Activated T-cell treated with anti-CD3 and anti-CD28 coated beads for 24 hours (primary cell): Measurements from ENCODE around the gene SATB2.

ENCODE experiments used
- DNase-seq: peaks from one replicate; pipeline ENCODE4 v3.0.0-alpha.2; 2020; ENCODE audit warnings: low read depth

The SATB2 gene

DNA sequence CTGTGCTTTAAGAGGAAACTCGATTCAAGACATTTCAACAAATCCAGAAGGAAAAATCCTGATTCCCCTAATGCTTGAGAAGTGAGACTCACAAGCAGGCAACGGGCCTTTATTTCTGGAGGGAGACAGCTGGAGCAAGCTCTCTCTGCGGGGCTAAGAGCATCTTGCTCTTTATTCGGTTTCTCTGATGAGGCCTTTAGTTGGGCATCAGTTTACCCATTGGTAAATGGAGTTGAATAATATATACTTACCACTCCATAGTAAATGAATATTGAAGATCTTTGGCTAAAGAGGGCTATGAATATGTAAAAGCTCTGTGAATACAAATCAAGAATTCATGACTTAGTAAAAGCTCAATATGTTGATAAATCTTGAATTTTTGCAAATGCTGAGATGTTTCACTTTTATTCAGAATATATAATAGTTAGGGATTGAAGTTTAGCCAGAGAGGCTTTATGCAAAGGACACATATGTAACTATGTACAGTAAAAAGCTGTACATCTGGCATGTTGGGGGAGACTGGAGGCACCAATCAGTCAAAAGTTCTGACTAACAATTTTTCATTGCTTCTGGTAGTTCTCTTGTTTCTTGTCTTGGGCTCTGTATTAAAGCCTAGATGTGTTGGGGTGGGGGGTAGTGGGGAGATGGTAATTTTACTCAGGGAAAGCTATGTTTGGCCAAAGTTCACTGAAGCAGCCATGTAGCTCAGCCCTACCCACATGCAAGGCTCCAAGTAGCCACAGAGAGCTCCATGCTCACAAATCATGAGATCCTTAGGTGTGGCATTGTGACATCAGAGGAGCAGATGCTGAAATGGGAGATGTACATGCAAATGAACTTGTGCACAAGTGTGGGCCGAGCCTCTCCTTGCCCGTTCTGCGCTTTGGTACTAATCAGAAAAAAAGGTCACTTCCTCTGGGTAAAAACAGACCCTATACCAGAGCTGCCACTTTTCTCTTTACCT is 200.2 kb downstream of the SATB2 start:
- DNase-seq, result no peak

DNA sequence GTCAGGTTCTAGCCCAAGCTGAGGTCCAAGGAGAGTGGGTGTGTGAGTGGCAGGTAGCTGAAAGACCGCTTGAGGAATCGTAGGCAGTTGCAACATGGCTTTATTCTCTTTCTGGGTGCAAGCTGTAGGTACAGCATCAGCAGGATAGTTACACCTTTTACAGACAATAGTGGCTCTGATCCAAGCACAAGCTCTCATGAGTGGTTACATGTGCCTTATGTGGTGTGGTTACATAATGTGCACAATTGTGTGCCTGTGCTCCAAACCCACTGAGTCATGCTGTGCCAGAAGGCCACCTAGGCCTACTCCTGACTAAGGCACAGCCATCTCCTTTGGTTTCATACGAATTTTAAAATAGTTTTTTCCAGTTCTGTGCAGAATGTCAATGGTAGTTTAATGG is 227.6 kb downstream of the SATB2 start:
- no peak for DNase-seq

DNA sequence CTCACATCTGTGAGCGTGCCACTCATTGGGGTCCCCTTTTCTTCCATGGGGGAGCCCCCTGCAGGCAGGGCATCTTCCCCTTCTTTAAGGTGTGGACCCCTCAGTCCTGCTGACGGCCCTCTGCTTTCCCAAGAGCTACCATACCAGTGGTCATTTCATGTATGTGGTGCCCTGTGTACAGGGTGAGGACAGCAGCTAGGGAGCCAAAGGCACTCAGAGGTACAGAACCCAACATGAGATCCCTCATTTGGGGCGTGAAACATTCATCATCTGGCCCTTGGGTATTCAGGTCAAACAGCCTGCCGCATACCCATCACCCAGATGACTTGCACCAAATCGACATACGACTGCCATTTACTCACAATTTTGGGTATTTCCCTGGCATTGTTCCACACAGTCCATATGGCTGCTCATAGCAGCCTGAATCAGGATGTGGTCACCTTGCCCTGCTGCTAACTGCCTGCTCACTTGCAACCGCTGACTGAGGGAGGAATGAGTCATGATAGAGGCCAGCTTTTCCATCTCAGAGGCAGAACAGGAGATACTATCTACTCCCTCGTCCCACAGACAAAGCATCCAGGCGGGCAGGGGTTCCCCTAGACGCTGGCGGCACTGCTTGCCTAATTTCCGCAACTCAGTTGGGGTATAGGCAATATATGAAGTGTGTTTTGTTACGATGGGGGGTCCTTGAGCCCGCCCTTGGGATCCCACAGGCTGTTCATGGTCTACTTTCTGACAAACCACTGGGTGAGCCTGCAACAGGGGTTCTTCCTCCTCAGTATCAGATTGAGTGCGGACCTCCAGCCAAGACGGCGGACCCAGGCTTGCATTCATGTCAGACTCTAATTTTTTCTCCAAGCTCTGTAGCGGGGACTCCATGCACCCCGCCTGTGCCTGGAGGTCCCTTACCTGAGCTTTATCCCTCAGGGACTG is 228.6 kb downstream of the SATB2 start:
- DNase-seq, result peak; percentile 7

DNA sequence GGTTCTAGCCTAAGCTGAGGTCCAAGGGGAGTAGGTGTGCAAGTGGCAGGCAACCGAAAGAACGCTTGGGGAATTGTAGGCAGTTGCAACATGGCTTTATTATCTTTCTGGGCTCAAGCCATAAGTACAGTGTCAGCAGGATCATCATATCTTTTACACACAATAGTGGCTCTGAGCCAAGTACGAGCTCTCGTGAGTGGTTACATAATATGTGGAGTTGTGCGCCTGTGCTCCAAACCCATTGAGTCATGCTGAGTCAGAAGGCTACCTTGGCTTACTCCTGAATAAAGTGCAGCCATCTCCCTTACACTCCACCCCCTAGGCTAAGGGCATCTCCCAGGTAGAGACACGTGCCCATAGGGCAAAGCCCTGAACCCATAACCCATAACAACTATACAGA is 233.9 kb downstream of the SATB2 start:
- no peak for DNase-seq

DNA sequence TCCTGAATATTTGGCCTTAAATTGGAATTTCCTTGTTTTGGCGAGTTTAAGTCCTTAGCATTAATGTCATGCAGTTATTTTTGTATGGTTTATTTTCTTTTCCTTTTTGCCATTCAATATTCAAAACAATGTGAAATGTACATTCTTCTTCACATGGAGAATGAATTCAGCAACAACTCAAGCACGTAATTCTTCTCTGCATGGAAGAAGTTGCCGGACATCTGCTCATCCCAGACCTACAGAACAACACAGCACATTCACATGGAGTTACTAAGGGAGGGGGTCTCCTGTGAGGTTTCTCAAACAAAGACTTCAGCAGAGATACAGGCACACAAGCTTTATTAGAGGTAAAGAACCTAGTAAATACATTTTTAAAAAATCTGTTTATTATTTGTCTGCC is 236.8 kb downstream of the SATB2 start:
- DNase-seq, result no peak

DNA sequence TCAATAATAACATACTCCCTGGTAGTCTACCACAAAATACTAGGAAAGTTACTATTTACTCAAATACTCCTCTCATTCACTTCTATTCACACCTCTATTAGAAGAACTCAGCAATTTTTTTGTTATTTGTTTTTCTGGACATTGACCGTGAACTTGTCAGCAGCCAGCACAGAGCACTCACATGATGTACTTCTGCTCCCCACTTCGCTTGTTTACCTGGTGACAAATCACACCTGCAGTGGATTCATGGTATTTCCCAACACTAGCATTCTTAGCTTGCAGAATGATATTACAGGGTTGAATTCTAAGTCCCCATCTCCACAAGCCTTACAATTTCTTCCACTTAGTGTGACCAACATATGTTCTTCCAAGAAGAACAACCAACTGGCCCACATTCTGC is 238.2 kb downstream of the SATB2 start:
- no peak for DNase-seq
